Choroid plexus epithelial cell (primary cell): ENCODE data around the gene TIMM10.
"Not testable (repeated sequence)": the region's sequence is repeated elsewhere in the genome, so short reads cannot be mapped to it uniquely, and the experiment has no call there.

Source experiments
- DNase-seq: peaks from one replicate; pipeline ENCODE4 v3.0.0-alpha.2; 2010; ENCODE audit warnings: low read depth
- H3K4me3 ChIP-seq: 2 replicates; pipeline ENCODE4 v1.5.1; 2011; ENCODE audit warnings: low read depth, mild to moderate bottlenecking, control low read depth, low read length, moderate library complexity
- TF ChIP-seq, protein P1 (sequence below): conservative IDR thresholded peaks from 2 replicates; pipeline ENCODE4 v1.5.1; 2011; ENCODE audit warnings: low read depth, mild to moderate bottlenecking, control low read depth, inconsistent platforms, low read length, moderate library complexity

The TIMM10 gene

DNA sequence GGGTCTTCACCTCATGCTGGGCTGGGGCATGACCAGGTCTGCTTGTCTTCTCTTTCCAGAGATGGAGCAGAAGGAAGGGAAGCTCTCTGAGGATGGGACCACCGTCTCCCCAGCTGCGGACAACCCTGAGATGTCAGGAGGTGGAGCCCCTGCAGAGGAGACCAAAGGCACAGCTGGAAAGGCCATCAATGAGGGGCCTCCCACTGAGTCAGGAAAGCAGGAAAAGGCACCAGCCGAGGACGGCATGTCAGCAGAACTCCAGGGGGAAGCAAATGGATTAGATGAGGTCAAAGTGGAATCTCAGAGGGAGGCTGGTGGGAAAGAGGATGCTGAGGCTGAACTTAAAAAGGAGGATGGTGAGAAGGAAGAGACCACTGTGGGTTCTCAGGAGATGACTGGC, 12.0 kb upstream of the TIMM10 start:
- TF ChIP-seq, protein P1, sequence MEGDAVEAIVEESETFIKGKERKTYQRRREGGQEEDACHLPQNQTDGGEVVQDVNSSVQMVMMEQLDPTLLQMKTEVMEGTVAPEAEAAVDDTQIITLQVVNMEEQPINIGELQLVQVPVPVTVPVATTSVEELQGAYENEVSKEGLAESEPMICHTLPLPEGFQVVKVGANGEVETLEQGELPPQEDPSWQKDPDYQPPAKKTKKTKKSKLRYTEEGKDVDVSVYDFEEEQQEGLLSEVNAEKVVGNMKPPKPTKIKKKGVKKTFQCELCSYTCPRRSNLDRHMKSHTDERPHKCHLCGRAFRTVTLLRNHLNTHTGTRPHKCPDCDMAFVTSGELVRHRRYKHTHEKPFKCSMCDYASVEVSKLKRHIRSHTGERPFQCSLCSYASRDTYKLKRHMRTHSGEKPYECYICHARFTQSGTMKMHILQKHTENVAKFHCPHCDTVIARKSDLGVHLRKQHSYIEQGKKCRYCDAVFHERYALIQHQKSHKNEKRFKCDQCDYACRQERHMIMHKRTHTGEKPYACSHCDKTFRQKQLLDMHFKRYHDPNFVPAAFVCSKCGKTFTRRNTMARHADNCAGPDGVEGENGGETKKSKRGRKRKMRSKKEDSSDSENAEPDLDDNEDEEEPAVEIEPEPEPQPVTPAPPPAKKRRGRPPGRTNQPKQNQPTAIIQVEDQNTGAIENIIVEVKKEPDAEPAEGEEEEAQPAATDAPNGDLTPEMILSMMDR = no peak
- no peak for DNase-seq

DNA sequence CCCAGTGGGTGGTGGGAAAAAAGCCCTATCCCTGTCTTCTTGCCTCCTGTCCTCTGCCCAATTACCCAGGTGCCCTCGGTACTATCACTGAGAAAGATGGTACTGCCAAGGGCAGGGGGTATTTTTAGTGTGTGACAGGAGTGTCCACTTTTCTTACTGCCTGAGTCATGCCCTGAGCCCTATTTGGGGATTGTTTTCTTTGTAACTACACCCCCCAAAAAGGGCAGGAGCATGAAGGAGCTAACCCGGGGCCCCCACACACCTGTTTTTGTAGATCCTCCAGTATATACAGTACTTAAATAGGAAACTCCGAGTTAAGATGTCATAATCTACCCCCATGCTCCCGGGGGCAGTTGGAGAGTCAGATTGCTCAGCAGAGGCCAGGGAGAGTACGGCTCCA, 10.6 kb upstream of the TIMM10 start:
- TF ChIP-seq, protein P1 = no peak
- H3K4me3 ChIP-seq = no peak overlapping the region
- DNase-seq = no peak

More for the DNA sequence above, 12.0 kb upstream of the TIMM10 start:
- H3K4me3 ChIP-seq = no peak overlapping the region

DNA sequence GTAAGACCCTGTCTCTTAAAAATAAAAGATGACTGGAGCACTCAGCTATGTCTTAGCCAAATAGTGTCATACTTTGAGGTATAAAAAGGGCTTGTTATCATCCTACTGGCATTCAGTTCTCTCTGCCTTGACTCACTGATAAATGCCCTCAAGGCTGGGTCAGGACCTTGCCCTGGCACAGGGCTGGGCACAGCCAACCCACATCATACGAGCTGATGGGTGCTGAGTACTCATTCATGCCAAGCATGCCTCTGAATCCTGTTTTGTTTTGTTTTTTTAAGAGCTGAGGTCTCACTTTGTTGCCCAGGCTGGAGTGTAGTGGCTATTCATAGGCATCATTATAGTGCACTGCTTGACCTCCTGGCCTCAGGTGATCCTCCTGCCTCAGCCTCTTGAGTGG, 8.8 kb upstream of the TIMM10 start:
- TF ChIP-seq, protein P1 = no peak
- DNase-seq = no peak

DNA sequence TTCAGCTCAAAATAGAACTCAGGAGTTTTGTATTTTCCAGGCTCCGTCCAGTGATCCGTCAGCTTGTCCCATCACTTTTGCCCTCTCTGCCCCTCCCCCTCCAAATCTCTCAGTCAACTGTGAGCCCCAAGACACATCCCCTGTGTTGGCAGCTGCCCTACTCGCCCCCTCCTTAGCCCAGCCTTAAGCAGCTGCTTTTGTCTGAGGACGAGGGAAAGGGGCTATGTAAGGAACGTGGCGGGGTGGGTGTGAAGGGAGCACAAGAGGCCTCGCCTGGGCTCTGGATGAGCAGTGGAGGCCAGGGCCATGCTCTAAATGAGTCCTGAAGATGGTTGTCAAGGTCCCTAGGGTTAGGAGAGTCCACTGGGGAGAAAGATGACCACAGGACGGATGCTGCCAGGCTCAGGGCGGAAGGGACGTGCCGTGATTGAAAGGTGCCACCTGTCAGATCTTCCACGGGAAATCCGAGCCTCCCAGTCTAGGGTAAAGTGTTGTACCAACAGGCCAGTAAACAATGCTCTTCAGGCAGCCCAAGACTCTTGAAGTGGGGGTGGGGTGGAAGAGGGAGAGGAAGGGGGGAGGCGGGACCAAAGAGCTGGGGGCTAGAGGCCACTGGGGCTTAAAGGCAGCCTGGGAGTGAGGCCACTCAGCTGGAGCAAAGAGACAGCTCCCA, 6.5 kb upstream of the TIMM10 start, which contains the start of gene SMTNL1:
TSS of gene SMTNL1 (plus strand) at position 649 of the 673 bp plus-strand sequence. CDS start 5,048 bp downstream, outside the sequence.
- no peak for DNase-seq
- no peak within 1 kb of the TSS for H3K4me3 ChIP-seq
- TF ChIP-seq, protein P1 = no peak

More for the DNA sequence above, 8.8 kb upstream of the TIMM10 start:
- no peak overlapping the region for H3K4me3 ChIP-seq

DNA sequence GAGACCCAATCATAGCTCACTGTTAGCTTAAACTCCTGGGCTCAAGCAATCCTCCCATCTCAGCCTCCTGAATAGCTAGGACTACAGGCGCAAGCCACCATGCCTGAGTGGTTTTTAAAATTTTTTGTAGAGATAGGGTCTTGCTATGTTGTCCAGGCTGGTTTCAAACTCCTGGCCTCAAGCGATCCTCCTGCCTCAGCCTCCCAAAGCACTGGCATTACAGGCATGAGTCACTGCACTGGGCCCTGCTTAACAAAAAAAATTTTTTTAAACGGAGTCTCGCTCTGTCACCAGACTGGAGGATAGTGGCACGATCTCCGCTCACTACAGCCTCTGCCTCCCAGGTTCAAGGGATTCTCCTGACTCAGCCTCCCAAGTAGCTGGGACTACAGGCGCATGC, 3.9 kb upstream of the TIMM10 start:
- not testable (repeated sequence) for DNase-seq, H3K4me3 ChIP-seq

DNA sequence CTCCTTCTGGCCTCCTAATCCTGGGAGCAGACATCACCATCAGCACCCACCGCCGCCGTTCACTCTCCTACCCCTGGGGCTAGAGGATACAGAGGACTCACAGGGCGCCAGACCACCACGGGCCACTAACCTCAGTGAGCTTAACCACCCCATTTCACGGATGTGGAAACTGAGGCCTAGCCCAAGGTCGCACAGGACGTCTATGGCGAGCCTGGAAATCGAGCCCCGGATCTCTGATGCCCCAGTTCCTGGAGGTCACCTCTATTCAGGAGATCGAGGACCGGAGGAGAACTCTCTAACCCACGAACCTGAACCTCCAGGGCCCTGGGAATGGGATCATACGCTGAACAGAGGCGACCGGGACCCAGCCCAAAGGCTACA, 349 bp downstream of the TIMM10 start:
- H3K4me3 ChIP-seq = peak overlapping the region; percentile 89
- DNase-seq = no peak
- TF ChIP-seq, protein P1 = no peak

DNA sequence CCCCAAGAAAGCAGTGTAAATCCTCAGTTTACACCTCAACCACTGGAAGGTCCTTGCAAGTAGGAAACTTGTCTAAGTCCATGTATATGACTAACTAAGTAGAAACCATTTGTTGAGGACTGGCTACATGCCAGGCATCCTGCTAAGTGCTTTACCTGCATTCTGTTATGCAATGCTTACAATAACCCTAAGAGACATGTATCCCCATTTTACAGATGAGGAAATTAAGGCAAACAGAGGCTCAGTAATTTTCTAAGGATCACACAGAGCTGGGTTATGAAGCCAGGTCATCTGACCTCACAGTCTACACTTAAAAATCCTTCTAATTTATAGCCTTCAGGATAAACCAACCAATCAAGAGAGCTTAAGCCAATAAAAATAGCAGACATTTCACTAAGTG, 1.5 kb downstream of the TIMM10 start:
- no peak overlapping the region for H3K4me3 ChIP-seq
- DNase-seq = no peak
- TF ChIP-seq, protein P1 = no peak
